HK-2 (cell line): Measurements from ENCODE around the gene SLC38A3.

Experiments
- DNase-seq: peaks from one replicate; pipeline ENCODE4 v3.0.0-alpha.2; 2018; ENCODE audit not compliant: unreplicated experiment

The SLC38A3 gene

GRCh38 chr3:50192124-50192523, 12.9 kb upstream of the SLC38A3 start:
- DNase-seq, result no peak

- DNase-seq, result peak; percentile 60
Measured at GRCh38 chr3:50192689-50193141, 12.4 kb upstream of the SLC38A3 start.

GRCh38 chr3:50193286-50193685, 11.8 kb upstream of the SLC38A3 start:
- DNase-seq, result no peak

GRCh38 chr3:50193746-50194127, 11.3 kb upstream of the SLC38A3 start:
- DNase-seq, result no peak

GRCh38 chr3:50194128-50194902, 10.8 kb upstream of the SLC38A3 start:
- DNase-seq, result peak; percentile 57

- DNase-seq, result no peak
Measured at GRCh38 chr3:50194903-50195500, 10.1 kb upstream of the SLC38A3 start.

- no peak for DNase-seq
Measured at GRCh38 chr3:50195501-50196252, 9.4 kb upstream of the SLC38A3 start.

GRCh38 chr3:50196253-50196801, 8.7 kb upstream of the SLC38A3 start:
- DNase-seq, result no peak

GRCh38 chr3:50201573-50202315, 3.3 kb upstream of the SLC38A3 start:
- no peak for DNase-seq

GRCh38 chr3:50202353-50203112, 2.5 kb upstream of the SLC38A3 start:
- no peak for DNase-seq

GRCh38 chr3:50203113-50203808, 1.8 kb upstream of the SLC38A3 start:
- DNase-seq, result no peak

GRCh38 chr3:50203809-50204803, 965 bp upstream of the SLC38A3 start:
- no peak for DNase-seq

- no peak for DNase-seq
Measured at GRCh38 chr3:50205413-50206276, 574 bp downstream of the SLC38A3 start.

GRCh38 chr3:50207359-50208042, 2.4 kb downstream of the SLC38A3 start:
- no peak for DNase-seq

- no peak for DNase-seq
Measured at GRCh38 chr3:50208677-50209344, 3.7 kb downstream of the SLC38A3 start.

GRCh38 chr3:50210176-50210509, 5.1 kb downstream of the SLC38A3 start:
- no peak for DNase-seq
